ENCODE results near the gene OSBPL1A. TPM values are rescaled to one million over a fixed set of nuclear protein-coding genes. Genes with fewer than 3 reads are reported as not detected.

OSBPL1A gene
- total and polyA plus RNA-seq, 2 experiments from 2014 or later = 24.6 to 31.3 TPM

GRCh38 chr18:24270937-24271380, 126.7 kb downstream of the OSBPL1A start:
- Histone ChIP-seq H3K27me3 (no peaks in the 10 kb centered on the region), H3K27ac (peak overlapping the region; percentile 83), H3K79me2 (peaks cover 25% of the 10 kb centered on the region), H2AFZ (peak overlapping the region; percentile 87), H3K4me1 (ENCODE audit: insufficient read depth) (peaks cover 10% of the 10 kb centered on the region), H3K36me3 (replicated peaks; ENCODE audit: insufficient read depth, low read depth) (no peaks in the 10 kb centered on the region), H4K20me1 (ENCODE audit: insufficient read depth, poor library complexity, severe bottlenecking) (no peaks in the 10 kb centered on the region), H3K9me2 (replicated peaks; ENCODE audit: insufficient read depth) (no peaks in the 10 kb centered on the region), H3K4me2 (peak overlapping the region; percentile 95), H3K4me3 (peak overlapping the region; percentile 73), H3K9me3 (ENCODE audit: low read depth) (no peaks in the 10 kb centered on the region)
- 5% methylated on average over 9 of the region's 9 CpGs for WGBS (ENCODE audit: low lambda C conversion rate, missing lambda C conversion rate)
- TF ChIP-seq, protein P1, sequence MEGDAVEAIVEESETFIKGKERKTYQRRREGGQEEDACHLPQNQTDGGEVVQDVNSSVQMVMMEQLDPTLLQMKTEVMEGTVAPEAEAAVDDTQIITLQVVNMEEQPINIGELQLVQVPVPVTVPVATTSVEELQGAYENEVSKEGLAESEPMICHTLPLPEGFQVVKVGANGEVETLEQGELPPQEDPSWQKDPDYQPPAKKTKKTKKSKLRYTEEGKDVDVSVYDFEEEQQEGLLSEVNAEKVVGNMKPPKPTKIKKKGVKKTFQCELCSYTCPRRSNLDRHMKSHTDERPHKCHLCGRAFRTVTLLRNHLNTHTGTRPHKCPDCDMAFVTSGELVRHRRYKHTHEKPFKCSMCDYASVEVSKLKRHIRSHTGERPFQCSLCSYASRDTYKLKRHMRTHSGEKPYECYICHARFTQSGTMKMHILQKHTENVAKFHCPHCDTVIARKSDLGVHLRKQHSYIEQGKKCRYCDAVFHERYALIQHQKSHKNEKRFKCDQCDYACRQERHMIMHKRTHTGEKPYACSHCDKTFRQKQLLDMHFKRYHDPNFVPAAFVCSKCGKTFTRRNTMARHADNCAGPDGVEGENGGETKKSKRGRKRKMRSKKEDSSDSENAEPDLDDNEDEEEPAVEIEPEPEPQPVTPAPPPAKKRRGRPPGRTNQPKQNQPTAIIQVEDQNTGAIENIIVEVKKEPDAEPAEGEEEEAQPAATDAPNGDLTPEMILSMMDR (IDR thresholded peaks at IDR 0.05; ENCODE audit: poor library complexity) = no peak
- TF ChIP-seq EZH2phosphoT487 (IDR thresholded peaks at IDR 0.05; ENCODE audit: low read depth, severe bottlenecking, unreplicated experiment) = no peak
- no peak for TF ChIP-seq EZH2 (IDR thresholded peaks at IDR 0.05; ENCODE audit: borderline replicate concordance)
- peak; percentile 23 for DNase-seq (ENCODE audit: low spot score)

DNA sequence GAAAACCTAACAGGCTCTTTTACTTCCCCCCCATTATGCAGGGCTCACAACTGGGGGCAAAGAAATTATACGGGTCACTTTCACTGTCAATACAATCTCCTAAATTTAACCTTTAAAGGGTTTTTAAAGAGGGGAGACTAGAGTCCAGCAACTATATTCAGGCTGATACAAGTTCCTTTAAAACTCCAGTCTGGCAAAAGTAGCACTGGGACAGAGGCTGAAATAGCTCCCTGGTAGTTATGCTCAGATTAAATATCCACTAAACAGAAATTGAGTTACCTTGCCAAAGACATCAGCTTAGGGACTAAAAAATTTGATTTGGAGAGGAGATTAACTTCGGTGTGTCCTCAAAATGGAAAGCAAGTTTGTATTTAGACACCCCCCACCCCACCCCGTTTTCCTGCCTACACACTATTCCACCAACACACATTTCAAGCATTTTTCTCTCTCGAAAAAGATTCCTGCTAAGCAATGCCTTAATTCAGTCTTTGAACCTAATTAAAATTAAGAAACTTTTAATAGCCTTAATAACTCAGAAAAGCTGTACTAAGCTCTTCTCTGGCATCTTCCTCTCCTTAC, 127.2 kb downstream of the OSBPL1A start:
- 47% methylated on average over 4 of the region's 4 CpGs for WGBS (ENCODE audit: low lambda C conversion rate, missing lambda C conversion rate)
- Histone ChIP-seq H2AFZ (peak overlapping the region; percentile 87), H3K27ac (peak overlapping the region; percentile 83)

DNA sequence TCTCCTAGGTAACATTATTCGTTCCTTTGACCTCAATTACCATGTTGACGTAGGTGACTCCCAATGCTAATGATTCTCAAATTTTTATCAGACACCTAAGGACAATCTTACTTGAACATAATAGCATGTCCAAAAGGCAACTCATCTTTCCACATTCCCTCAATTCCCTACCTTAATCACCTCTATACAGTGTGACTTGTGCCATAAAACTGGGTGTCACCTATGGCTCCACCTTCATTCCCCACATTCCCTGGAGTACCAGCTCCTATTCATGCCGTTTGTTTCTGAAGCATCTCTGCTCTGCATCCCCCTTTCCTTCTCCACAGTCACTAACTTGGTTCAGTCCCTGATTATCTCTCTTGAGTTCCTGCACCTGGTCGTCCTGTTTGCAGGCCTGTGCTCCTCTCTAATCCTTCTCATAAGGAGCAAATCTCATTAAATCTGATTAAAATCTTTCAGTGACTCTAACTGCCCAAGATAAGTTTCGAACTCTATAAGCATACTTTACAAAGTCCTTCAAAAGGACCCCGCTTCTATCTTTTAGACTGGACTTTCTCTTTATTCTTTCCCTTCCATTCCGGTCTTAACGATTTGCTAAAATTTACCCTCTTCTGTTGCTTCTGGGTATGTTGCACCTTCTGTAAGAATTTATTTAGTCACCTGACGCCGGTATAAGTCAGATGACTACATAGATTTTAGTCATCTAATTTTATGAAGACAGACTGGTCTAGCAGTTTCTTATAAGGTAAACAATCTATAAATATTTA, 128.7 kb downstream of the OSBPL1A start:
- TF ChIP-seq EZH2 (IDR thresholded peaks at IDR 0.05; ENCODE audit: borderline replicate concordance) (no peak), EZH2phosphoT487 (IDR thresholded peaks at IDR 0.05; ENCODE audit: low read depth, severe bottlenecking, unreplicated experiment) (no peak)
- TF ChIP-seq, protein P1 (IDR thresholded peaks at IDR 0.05; ENCODE audit: poor library complexity) = no peak
- Histone ChIP-seq H3K4me1 (ENCODE audit: insufficient read depth) (peaks cover 10% of the 10 kb centered on the region), H2AFZ (no peak overlapping the region), H3K9me2 (replicated peaks; ENCODE audit: insufficient read depth) (no peaks in the 10 kb centered on the region), H3K27me3 (no peaks in the 10 kb centered on the region), H3K4me3 (no peak overlapping the region), H3K4me2 (peak overlapping the region; percentile 5), H3K9me3 (ENCODE audit: low read depth) (no peaks in the 10 kb centered on the region), H3K36me3 (replicated peaks; ENCODE audit: insufficient read depth, low read depth) (no peaks in the 10 kb centered on the region), H3K27ac (no peak overlapping the region), H4K20me1 (ENCODE audit: insufficient read depth, poor library complexity, severe bottlenecking) (no peaks in the 10 kb centered on the region), H3K79me2 (peaks cover 25% of the 10 kb centered on the region)
- WGBS (ENCODE audit: low lambda C conversion rate, missing lambda C conversion rate) = 73% methylated on average over 10 of the region's 10 CpGs
- peak; percentile 17 for DNase-seq (ENCODE audit: low spot score)

More for the DNA sequence above, 127.2 kb downstream of the OSBPL1A start:
- H3K4me2 ChIP-seq = peak overlapping the region; percentile 95
- no peaks in the 10 kb centered on the region for H3K36me3 ChIP-seq (replicated peaks; ENCODE audit: insufficient read depth, low read depth)
- no peaks in the 10 kb centered on the region for H3K9me3 ChIP-seq (ENCODE audit: low read depth)
- H3K79me2 ChIP-seq = peaks cover 25% of the 10 kb centered on the region
- H3K4me1 ChIP-seq (ENCODE audit: insufficient read depth) = peaks cover 10% of the 10 kb centered on the region
- no peak for DNase-seq (ENCODE audit: low spot score)
- TF ChIP-seq EZH2 (IDR thresholded peaks at IDR 0.05; ENCODE audit: borderline replicate concordance) (no peak), EZH2phosphoT487 (IDR thresholded peaks at IDR 0.05; ENCODE audit: low read depth, severe bottlenecking, unreplicated experiment) (no peak)
- TF ChIP-seq, protein P1 (IDR thresholded peaks at IDR 0.05; ENCODE audit: poor library complexity) = no peak
- H4K20me1 ChIP-seq (ENCODE audit: insufficient read depth, poor library complexity, severe bottlenecking) = no peaks in the 10 kb centered on the region
- peak overlapping the region; percentile 73 for H3K4me3 ChIP-seq
- H3K9me2 ChIP-seq (replicated peaks; ENCODE audit: insufficient read depth) = no peaks in the 10 kb centered on the region
- H3K27me3 ChIP-seq = no peaks in the 10 kb centered on the region
